ENCODE data around the gene NPHS1. TPM values are rescaled to one million over a fixed set of nuclear protein-coding genes. Genes with fewer than 3 reads are reported as not detected.

Gene NPHS1
- total and polyA plus RNA-seq, 4 experiments from 2014 or later, result not detected

GRCh38 chr19:35868823-35869326, 16.6 kb upstream of the NPHS1 start:
- no peak overlapping the region for H3K27ac ChIP-seq (ENCODE audit: low read depth, low read length)
- Mint-ChIP-seq H3K27ac (peak overlapping the region in 2 of 7 donors; percentile 43 to 57), H3K27me3 (peaks cover 22 to 40% of the 10 kb centered on the region in 2 donors), H3K36me3 (no peaks in the 10 kb centered on the region), H3K4me1 (peaks cover 10 to 25% (median 13%) of the 10 kb centered on the region in 4 donors), H3K4me3 (peak overlapping the region in 7 of 8 donors; percentile 61 to 81 (median 66)), H3K9me3 (no peaks in the 10 kb centered on the region)
- POLR2A ChIA-PET (ENCODE audit: partially characterized antibody), result interaction anchor here (0.9 to 1.6 kb wide), 5 partner anchors 13 to 185 kb away, joined by 3 to 4 read pairs (median 3); no protein-coding TSS in a partner anchor
- CTCF ChIA-PET (ENCODE audit: partially characterized antibody), result interaction anchor here (1.1 kb wide), 1 partner anchor 62 kb away, joined by 3 read pairs; no protein-coding TSS in a partner anchor
- no peak for DNase-seq
- intact Hi-C loops (cut with micrococcal nuclease), result no loop called here
- H3K36me3 ChIP-seq (ENCODE audit: insufficient read depth, low read length), result no peaks in the 10 kb centered on the region
- peaks cover 24% of the 10 kb centered on the region for H3K4me1 ChIP-seq (ENCODE audit: insufficient read depth, low read length)
- H3K27me3 ChIP-seq (ENCODE audit: insufficient read depth, low read length), result peaks cover 4% of the 10 kb centered on the region
- no peaks in the 10 kb centered on the region for H3K9me3 ChIP-seq (ENCODE audit: control insufficient read depth in 1 of 2, low read length in 2 of 2)
- H3K4me3 ChIP-seq (ENCODE audit: low read length in 2 of 2), result peak overlapping the region in 1 of 2 donors; percentile 17

GRCh38 chr19:35868172-35868822, 16.0 kb upstream of the NPHS1 start, which contains the start of gene APLP1:
TSS of gene APLP1 (plus strand) at chr19:35868574. CDS start at chr19:35868637, 63 bp downstream.
- no peak within 1 kb of the TSS for H3K27ac ChIP-seq (ENCODE audit: low read depth, low read length)
- intact Hi-C loops (cut with micrococcal nuclease), result no loop called here
- peak within 1 kb of the TSS in 1 of 2 donors; percentile 17 for H3K4me3 ChIP-seq (ENCODE audit: low read length in 2 of 2)
- peaks cover 22 to 37% of the 10 kb centered on the region in 2 donors for H3K27me3 Mint-ChIP-seq
- ChIA-PET POLR2A (ENCODE audit: partially characterized antibody) (interaction anchor here (0.9 to 1.6 kb wide), 4 partner anchors 14 to 185 kb away, joined by 3 to 4 read pairs (median 3); no protein-coding TSS in a partner anchor), CTCF (ENCODE audit: partially characterized antibody) (interaction anchor here (1.1 kb wide), 2 partner anchors 63 to 174 kb away, joined by 3 read pairs; no protein-coding TSS in a partner anchor)
- no peaks in the 10 kb centered on the region for H3K9me3 Mint-ChIP-seq
- H3K36me3 Mint-ChIP-seq, result no peaks in the 10 kb centered on the region
- H3K27ac Mint-ChIP-seq, result peak within 1 kb of the TSS in 2 of 7 donors; percentile 43 to 57
- peak; percentile 50 to 57 (median 53) for DNase-seq
- H3K4me3 Mint-ChIP-seq, result peak within 1 kb of the TSS; percentile 61 to 81 (median 68)
- H3K4me1 Mint-ChIP-seq, result peaks cover 10 to 25% (median 13%) of the 10 kb centered on the region in 4 donors
- H3K36me3 ChIP-seq (ENCODE audit: insufficient read depth, low read length), result no peaks in the 10 kb centered on the region
- H3K4me1 ChIP-seq (ENCODE audit: insufficient read depth, low read length), result peaks cover 24% of the 10 kb centered on the region
- H3K27me3 ChIP-seq (ENCODE audit: insufficient read depth, low read length), result peaks cover 4% of the 10 kb centered on the region
- H3K9me3 ChIP-seq (ENCODE audit: control insufficient read depth in 1 of 2, low read length in 2 of 2), result no peaks in the 10 kb centered on the region

DNA sequence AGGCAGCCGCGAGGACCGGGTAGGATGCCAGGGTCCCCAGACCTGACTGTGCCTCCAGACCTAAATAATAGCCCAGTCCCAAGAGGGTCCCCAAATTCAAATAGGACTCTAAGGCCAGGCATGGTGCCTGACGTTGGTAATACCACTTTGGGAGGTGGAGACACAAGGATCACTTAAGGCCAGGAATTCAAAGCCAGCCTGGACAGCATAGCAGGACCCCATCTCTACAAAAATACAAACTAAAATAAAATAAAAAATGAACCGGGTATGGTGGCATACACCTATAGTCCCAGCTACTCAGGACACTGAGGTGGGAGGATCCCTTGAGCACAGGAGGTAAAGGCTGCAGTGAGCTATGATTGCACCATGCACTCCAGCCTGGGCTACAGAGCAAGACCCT, 10.7 kb upstream of the NPHS1 start:
- DNase-seq, result no peak
- no peaks in the 10 kb centered on the region for H3K36me3 Mint-ChIP-seq
- H3K27me3 Mint-ChIP-seq, result peaks cover 30 to 43% of the 10 kb centered on the region in 2 donors
- H3K27ac Mint-ChIP-seq, result no peak overlapping the region
- H3K4me3 Mint-ChIP-seq, result no peak overlapping the region
- H3K27ac ChIP-seq (ENCODE audit: low read depth, low read length), result no peak overlapping the region
- H3K9me3 Mint-ChIP-seq, result no peaks in the 10 kb centered on the region
- intact Hi-C loops (cut with micrococcal nuclease), result no loop called here
- H3K9me3 ChIP-seq (ENCODE audit: control insufficient read depth in 1 of 2, low read length in 2 of 2), result no peaks in the 10 kb centered on the region
- H3K4me1 ChIP-seq (ENCODE audit: insufficient read depth, low read length), result peaks cover 2% of the 10 kb centered on the region
- H3K36me3 ChIP-seq (ENCODE audit: insufficient read depth, low read length), result no peaks in the 10 kb centered on the region
- H3K27me3 ChIP-seq (ENCODE audit: insufficient read depth, low read length), result peaks cover 11% of the 10 kb centered on the region
- CTCF ChIA-PET (ENCODE audit: partially characterized antibody), result no interaction called here
- POLR2A ChIA-PET (ENCODE audit: partially characterized antibody), result no interaction called here
- H3K4me1 Mint-ChIP-seq, result peaks cover 0 to 9% (median 5%) of the 10 kb centered on the region in 4 donors
- no peak overlapping the region for H3K4me3 ChIP-seq (ENCODE audit: low read length in 2 of 2)

DNA sequence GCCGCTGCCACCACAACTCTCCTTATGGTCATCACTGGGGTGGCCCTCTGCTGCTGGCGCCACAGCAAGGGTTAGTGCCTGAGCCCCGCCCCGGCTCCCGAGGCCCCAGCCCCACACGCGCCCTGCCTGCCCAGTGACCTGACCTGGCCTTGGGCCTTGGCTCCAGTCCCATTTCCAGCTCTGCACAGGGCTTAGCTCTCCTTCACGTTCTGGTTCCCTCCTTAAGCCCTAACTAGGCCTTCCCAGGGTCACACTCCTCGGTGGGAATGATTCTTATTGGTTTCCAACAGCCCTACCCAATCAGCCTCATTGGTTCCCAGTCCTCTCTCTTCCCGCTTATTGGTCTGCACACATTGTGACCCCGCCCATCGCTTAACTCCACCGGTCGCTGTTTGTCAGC, 10.2 kb upstream of the NPHS1 start:
- ChIA-PET POLR2A (ENCODE audit: partially characterized antibody) (no interaction called here), CTCF (ENCODE audit: partially characterized antibody) (no interaction called here)
- no peak overlapping the region for H3K27ac Mint-ChIP-seq
- peaks cover under 1 to 11% (median 2%) of the 10 kb centered on the region in 4 donors for H3K4me1 Mint-ChIP-seq
- no peaks in the 10 kb centered on the region for H3K4me1 ChIP-seq (ENCODE audit: insufficient read depth, low read length)
- DNase-seq, result no peak
- no peak overlapping the region for H3K27ac ChIP-seq (ENCODE audit: low read depth, low read length)
- no peaks in the 10 kb centered on the region for H3K36me3 ChIP-seq (ENCODE audit: insufficient read depth, low read length)
- H3K4me3 Mint-ChIP-seq, result no peak overlapping the region
- H3K27me3 ChIP-seq (ENCODE audit: insufficient read depth, low read length), result peaks cover 11% of the 10 kb centered on the region
- H3K9me3 Mint-ChIP-seq, result no peaks in the 10 kb centered on the region
- H3K4me3 ChIP-seq (ENCODE audit: low read length in 2 of 2), result no peak overlapping the region
- no peaks in the 10 kb centered on the region for H3K9me3 ChIP-seq (ENCODE audit: control insufficient read depth in 1 of 2, low read length in 2 of 2)
- H3K27me3 Mint-ChIP-seq, result peaks cover 30 to 40% of the 10 kb centered on the region in 2 donors
- intact Hi-C loops (cut with micrococcal nuclease), result no loop called here
- H3K36me3 Mint-ChIP-seq, result no peaks in the 10 kb centered on the region

DNA sequence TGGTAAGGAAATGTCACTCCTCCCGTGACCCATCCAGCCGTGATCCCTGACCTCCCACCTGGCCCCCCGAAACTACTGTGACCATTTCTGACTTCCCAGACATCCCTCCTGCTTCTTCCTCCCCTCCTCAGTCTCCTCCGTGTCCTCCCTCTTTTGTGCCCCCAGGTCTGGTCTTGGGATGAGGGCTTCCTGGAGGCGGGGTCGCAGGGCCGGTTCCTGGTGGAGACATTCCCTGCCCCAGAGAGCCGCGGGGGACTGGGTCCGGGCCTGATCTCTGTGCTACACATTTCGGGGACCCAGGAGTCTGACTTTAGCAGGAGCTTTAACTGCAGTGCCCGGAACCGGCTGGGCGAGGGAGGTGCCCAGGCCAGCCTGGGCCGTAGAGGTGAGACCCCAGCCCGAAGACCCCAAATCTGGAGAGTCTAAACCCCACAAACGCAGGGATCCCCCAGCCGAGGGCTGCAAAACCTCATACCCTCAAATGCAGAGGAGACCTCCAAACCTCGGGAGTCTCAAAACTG, 9.4 kb upstream of the NPHS1 start:
- Histone ChIP-seq H3K27ac (ENCODE audit: low read depth, low read length) (no peak overlapping the region), H3K4me3 (ENCODE audit: low read length in 2 of 2) (no peak overlapping the region), H3K27me3 (ENCODE audit: insufficient read depth, low read length) (peaks cover 11% of the 10 kb centered on the region), H3K4me1 (ENCODE audit: insufficient read depth, low read length) (peaks cover 7% of the 10 kb centered on the region), H3K36me3 (ENCODE audit: insufficient read depth, low read length) (no peaks in the 10 kb centered on the region), H3K9me3 (ENCODE audit: control insufficient read depth in 1 of 2, low read length in 2 of 2) (no peaks in the 10 kb centered on the region)
- H3K27me3 Mint-ChIP-seq, result peaks cover 29 to 43% of the 10 kb centered on the region in 2 donors
- H3K27ac Mint-ChIP-seq, result no peak overlapping the region
- intact Hi-C loops (cut with micrococcal nuclease), result no loop called here
- ChIA-PET CTCF (ENCODE audit: partially characterized antibody) (no interaction called here), POLR2A (ENCODE audit: partially characterized antibody) (no interaction called here)
- no peaks in the 10 kb centered on the region for H3K9me3 Mint-ChIP-seq
- no peaks in the 10 kb centered on the region for H3K36me3 Mint-ChIP-seq
- peaks cover 0 to 19% (median 3%) of the 10 kb centered on the region in 4 donors for H3K4me1 Mint-ChIP-seq
- DNase-seq, result no peak
- no peak overlapping the region for H3K4me3 Mint-ChIP-seq

- Histone ChIP-seq H3K27me3 (ENCODE audit: insufficient read depth, low read length) (peaks cover 15% of the 10 kb centered on the region), H3K9me3 (ENCODE audit: control insufficient read depth in 1 of 2, low read length in 2 of 2) (no peaks in the 10 kb centered on the region), H3K4me1 (ENCODE audit: insufficient read depth, low read length) (peaks cover 14% of the 10 kb centered on the region), H3K4me3 (ENCODE audit: low read length in 2 of 2) (no peak overlapping the region), H3K36me3 (ENCODE audit: insufficient read depth, low read length) (no peaks in the 10 kb centered on the region), H3K27ac (ENCODE audit: low read depth, low read length) (no peak overlapping the region)
- Mint-ChIP-seq H3K36me3 (no peaks in the 10 kb centered on the region), H3K27ac (no peak overlapping the region), H3K27me3 (peaks cover 29 to 43% of the 10 kb centered on the region in 2 donors), H3K4me3 (peak overlapping the region in 1 of 8 donors; percentile 62), H3K9me3 (no peaks in the 10 kb centered on the region), H3K4me1 (peaks cover 0 to 20% (median 3%) of the 10 kb centered on the region in 4 donors)
- CTCF ChIA-PET (ENCODE audit: partially characterized antibody), result no interaction called here
- POLR2A ChIA-PET (ENCODE audit: partially characterized antibody), result no interaction called here
- DNase-seq, result no peak
- intact Hi-C loops (cut with micrococcal nuclease), result no loop called here
Measured at GRCh38 chr19:35860818-35861639, 8.7 kb upstream of the NPHS1 start.

GRCh38 chr19:35860436-35860817, 8.1 kb upstream of the NPHS1 start:
- no peaks in the 10 kb centered on the region for H3K9me3 Mint-ChIP-seq
- Histone ChIP-seq H3K36me3 (ENCODE audit: insufficient read depth, low read length) (no peaks in the 10 kb centered on the region), H3K9me3 (ENCODE audit: control insufficient read depth in 1 of 2, low read length in 2 of 2) (no peaks in the 10 kb centered on the region), H3K4me1 (ENCODE audit: insufficient read depth, low read length) (peaks cover 15% of the 10 kb centered on the region), H3K27me3 (ENCODE audit: insufficient read depth, low read length) (peaks cover 21% of the 10 kb centered on the region), H3K4me3 (ENCODE audit: low read length in 2 of 2) (no peak overlapping the region), H3K27ac (ENCODE audit: low read depth, low read length) (no peak overlapping the region)
- no peak for DNase-seq
- peaks cover 27 to 41% of the 10 kb centered on the region in 2 donors for H3K27me3 Mint-ChIP-seq
- intact Hi-C loops (cut with micrococcal nuclease), result no loop called here
- H3K27ac Mint-ChIP-seq, result no peak overlapping the region
- H3K4me3 Mint-ChIP-seq, result no peak overlapping the region
- peaks cover 0 to 20% (median 3%) of the 10 kb centered on the region in 4 donors for H3K4me1 Mint-ChIP-seq
- CTCF ChIA-PET (ENCODE audit: partially characterized antibody), result no interaction called here
- POLR2A ChIA-PET (ENCODE audit: partially characterized antibody), result no interaction called here
- H3K36me3 Mint-ChIP-seq, result no peaks in the 10 kb centered on the region

Measured in CD4-positive, alpha-beta memory T cell (primary cell).